ENCODE results near the gene RERG. TPM values are rescaled to one million over a fixed set of nuclear protein-coding genes. Genes with fewer than 3 reads are reported as not detected.
A peak's percentile ranks its signal among the peaks of the same experiment; 100 is the strongest.
"Not testable (repeated sequence)": the region's sequence is repeated elsewhere in the genome, so short reads cannot be mapped to it uniquely, and the experiment has no call there.

RERG gene
- polyA plus RNA-seq, 1 experiment: 0.12 TPM

DNA sequence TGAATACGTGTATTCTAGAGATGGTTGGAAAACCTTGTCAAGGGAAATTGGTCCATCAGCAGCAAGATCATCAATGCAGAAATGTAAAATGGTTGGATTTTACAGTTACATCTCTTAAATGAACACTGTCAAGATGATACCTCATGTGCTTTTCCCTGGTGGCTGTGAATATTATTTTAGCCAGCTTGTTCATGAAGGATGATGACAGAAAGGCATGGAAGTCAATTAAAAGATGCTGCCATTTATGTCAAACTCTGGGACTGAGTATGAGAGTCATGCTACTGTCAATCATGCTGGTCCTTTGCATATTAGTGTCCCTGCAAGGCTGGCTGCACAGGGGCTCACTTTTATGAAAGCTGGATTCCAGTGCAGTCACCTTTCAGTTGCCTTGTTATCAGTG, 10.3 kb upstream of the RERG start:
- Histone ChIP-seq H3K27ac (ENCODE audit: low read depth, low read length) (no peak overlapping the region), H3K27me3 (ENCODE audit: control insufficient read depth, insufficient read depth, low read length) (no peaks in the 10 kb centered on the region), H3K9me3 (ENCODE audit: control insufficient read depth, insufficient read depth, low read length) (no peaks in the 10 kb centered on the region), H3K4me3 (ENCODE audit: low read depth, low read length) (no peak overlapping the region)
- ChIA-PET POLR2A (no interaction called here), CTCF (interaction anchor here (1.0 to 3.2 kb wide), 2 partner anchors 10 to 13 kb away, joined by 4 to 15 read pairs; partner anchors contain the start of gene RERG)
- no peak for DNase-seq (ENCODE audit: low read depth, low spot score)
- TF ChIP-seq, protein P1, sequence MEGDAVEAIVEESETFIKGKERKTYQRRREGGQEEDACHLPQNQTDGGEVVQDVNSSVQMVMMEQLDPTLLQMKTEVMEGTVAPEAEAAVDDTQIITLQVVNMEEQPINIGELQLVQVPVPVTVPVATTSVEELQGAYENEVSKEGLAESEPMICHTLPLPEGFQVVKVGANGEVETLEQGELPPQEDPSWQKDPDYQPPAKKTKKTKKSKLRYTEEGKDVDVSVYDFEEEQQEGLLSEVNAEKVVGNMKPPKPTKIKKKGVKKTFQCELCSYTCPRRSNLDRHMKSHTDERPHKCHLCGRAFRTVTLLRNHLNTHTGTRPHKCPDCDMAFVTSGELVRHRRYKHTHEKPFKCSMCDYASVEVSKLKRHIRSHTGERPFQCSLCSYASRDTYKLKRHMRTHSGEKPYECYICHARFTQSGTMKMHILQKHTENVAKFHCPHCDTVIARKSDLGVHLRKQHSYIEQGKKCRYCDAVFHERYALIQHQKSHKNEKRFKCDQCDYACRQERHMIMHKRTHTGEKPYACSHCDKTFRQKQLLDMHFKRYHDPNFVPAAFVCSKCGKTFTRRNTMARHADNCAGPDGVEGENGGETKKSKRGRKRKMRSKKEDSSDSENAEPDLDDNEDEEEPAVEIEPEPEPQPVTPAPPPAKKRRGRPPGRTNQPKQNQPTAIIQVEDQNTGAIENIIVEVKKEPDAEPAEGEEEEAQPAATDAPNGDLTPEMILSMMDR (IDR thresholded peaks at IDR 0.05; ENCODE audit: low read depth, low read length): no peak

DNA sequence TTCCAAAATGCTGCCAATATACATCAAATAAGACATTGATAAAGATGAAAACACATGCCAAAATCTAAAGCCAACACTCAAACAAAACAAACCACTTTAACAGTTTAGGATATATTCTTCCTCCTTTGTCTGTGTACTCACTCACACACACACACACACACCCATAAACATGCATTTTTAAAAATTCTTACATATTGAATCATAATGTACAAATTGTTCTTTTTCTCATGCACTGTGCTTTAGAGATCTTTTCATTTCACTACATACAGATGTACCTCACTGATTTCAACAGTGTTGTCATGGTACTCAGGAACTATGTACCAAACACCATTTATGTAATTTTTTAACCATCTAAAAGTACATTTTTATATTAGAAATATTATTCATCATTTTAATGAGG, 9.5 kb upstream of the RERG start:
- POLR2A ChIA-PET: no interaction called here
- Histone ChIP-seq H3K27ac (ENCODE audit: low read depth, low read length) (no peak overlapping the region), H3K4me3 (ENCODE audit: low read depth, low read length) (no peak overlapping the region), H3K27me3 (ENCODE audit: control insufficient read depth, insufficient read depth, low read length) (no peaks in the 10 kb centered on the region), H3K9me3 (ENCODE audit: control insufficient read depth, insufficient read depth, low read length) (no peaks in the 10 kb centered on the region)
- DNase-seq (ENCODE audit: low read depth, low spot score): no peak
- CTCF ChIA-PET: interaction anchor here (0.7 to 1.6 kb wide), 3 partner anchors 10 to 345 kb away, joined by 3 to 14 read pairs (median 3); partner anchors contain the start of gene RERG
- TF ChIP-seq, protein P1 (IDR thresholded peaks at IDR 0.05; ENCODE audit: low read depth, low read length): no peak

DNA sequence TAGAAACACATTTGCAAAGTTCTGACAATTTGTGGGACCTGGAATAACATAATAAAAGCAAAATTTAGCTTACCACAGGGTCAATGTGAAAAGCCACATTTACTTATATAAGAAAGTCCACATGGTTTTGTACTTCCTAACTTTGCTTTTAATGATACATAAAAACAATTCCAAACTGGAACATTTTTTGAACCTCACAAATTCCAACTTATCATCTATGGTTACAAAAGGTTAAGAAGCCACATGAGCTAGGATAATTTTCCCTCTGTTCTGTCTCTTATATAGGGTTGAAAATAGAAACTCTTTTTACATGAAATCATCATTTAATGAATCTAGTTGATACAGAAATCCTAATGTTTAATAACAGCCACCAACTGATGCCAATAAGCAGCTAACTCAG, 8.9 kb upstream of the RERG start:
- ChIA-PET POLR2A (no interaction called here), CTCF (interaction anchor here (0.7 to 1.6 kb wide), 3 partner anchors 9 to 345 kb away, joined by 3 to 14 read pairs (median 3); partner anchors contain the start of gene RERG)
- Histone ChIP-seq H3K27me3 (ENCODE audit: control insufficient read depth, insufficient read depth, low read length) (no peaks in the 10 kb centered on the region), H3K27ac (ENCODE audit: low read depth, low read length) (no peak overlapping the region), H3K9me3 (ENCODE audit: control insufficient read depth, insufficient read depth, low read length) (no peaks in the 10 kb centered on the region), H3K4me3 (ENCODE audit: low read depth, low read length) (no peak overlapping the region)
- DNase-seq (ENCODE audit: low read depth, low spot score): no peak
- TF ChIP-seq, protein P1 (IDR thresholded peaks at IDR 0.05; ENCODE audit: low read depth, low read length): no peak

DNA sequence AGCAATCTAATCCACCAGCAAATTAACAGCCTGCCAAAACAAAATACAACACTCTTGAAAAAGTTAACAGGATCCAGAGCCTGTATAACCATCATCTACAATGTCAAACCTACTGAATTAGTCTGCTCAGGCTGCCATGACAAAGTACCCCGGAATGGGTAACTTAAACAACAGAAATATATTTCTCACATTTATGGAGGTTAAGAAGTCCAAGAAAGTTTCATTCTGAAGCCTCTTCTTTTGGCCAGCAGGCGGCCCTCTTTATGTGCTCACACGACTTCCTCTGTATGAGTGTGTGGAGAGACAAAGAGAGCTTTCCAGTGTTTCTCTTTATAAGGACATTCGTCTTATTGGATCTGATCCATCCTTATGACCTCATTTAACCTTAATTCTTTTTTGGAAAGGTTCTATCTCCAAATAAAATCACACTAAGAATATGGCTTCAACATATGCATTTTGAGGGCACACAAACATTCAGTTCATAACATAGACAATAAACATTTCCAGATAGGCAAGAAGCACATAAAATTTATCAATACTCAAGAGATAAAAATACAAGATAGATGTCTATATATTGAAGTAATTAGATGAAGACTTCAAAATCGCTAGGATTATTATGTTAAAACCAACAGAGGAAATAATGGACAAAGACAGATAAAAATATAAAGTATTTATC, 5.9 kb upstream of the RERG start:
- POLR2A ChIA-PET: no interaction called here
- no peak overlapping the region for H3K4me3 ChIP-seq (ENCODE audit: low read depth, low read length)
- CTCF ChIA-PET: interaction anchor here (0.8 to 2.0 kb wide), 4 partner anchors 33 to 55 kb away, joined by 3 to 14 read pairs (median 6); no protein-coding TSS in a partner anchor
- DNase-seq (ENCODE audit: low read depth, low spot score): no peak
- TF ChIP-seq, protein P1 (IDR thresholded peaks at IDR 0.05; ENCODE audit: low read depth, low read length): peak; percentile 69
- no peaks in the 10 kb centered on the region for H3K9me3 ChIP-seq (ENCODE audit: control insufficient read depth, insufficient read depth, low read length)
- no peaks in the 10 kb centered on the region for H3K27me3 ChIP-seq (ENCODE audit: control insufficient read depth, insufficient read depth, low read length)
- H3K27ac ChIP-seq (ENCODE audit: low read depth, low read length): no peak overlapping the region

DNA sequence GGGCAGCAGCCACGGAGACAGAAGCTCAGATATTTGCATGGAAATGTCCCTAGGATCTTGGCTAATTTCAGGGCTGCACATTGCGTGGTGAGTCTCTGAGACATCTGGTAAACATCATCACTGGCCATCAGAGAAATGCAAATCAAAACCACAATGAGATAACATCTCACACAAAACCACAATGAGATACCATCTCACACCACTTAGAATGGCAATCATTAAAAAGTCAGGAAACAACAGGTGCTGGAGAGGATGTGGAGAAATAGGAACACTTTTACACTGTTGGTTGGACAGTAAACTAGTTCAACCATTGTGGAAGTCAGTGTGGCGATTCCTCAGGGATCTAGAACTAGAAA, 4.6 kb upstream of the RERG start:
- H3K27me3 ChIP-seq (ENCODE audit: control insufficient read depth, insufficient read depth, low read length); H3K9me3 ChIP-seq (ENCODE audit: control insufficient read depth, insufficient read depth, low read length); H3K4me3 ChIP-seq (ENCODE audit: low read depth, low read length); DNase-seq (ENCODE audit: low read depth, low spot score); POLR2A ChIA-PET; H3K27ac ChIP-seq (ENCODE audit: low read depth, low read length): not testable (repeated sequence)
- CTCF ChIA-PET: interaction anchor here (0.8 kb wide), 1 partner anchor 44 kb away, joined by 4 read pairs; no protein-coding TSS in a partner anchor
